Stimulated activated CD4-positive, alpha-beta T cell treated with anti-CD3 and anti-CD28 coated beads, TNF-alpha, amount 100 ng/mL, for 1 hour (primary cell): Measurements from ENCODE around the gene SMYD1.

Experiments used
- DNase-seq, 3 donors: peaks; one replicate each; pipeline ENCODE4 v3.0.0-alpha.2; 2020; ENCODE audit warnings: low read depth in 3 of 3, low spot score in 1 of 3

Gene SMYD1

GRCh38 chr2:88055371-88056128 is 12.1 kb upstream of the SMYD1 start, which contains the start of gene KRCC1:
KRCC1 (minus strand) TSS chr2:88055783; CDS start chr2:88028563, 27,220 bp downstream.
- DNase-seq, result peak; percentile 82 to 89 (median 88)

GRCh38 chr2:88057437-88057844 is 10.2 kb upstream of the SMYD1 start:
- no peak for DNase-seq

DNA sequence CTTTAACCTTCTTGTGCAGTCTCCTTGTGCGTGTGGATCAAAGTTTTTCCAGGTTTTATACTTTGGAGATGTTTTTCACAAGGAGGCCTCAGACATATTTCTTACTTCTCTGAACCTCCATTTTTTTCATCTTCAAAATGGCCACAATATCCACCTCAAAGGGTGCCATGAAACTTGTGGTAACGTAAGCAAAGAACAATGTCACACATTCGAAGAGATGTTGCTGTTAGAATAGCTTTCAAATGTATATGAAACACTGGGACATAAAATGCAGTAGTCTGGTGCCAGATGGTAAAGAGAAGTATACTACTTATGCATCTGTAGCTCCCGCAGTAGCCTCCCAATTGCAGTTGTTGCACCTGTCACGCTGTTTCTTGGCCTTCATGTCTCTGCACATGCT is 9.4 kb upstream of the SMYD1 start:
- DNase-seq, result no peak

- DNase-seq, result peak in 1 of 3 donors; percentile 5
Observed at GRCh38 chr2:88059979-88060906, 7.4 kb upstream of the SMYD1 start.

DNA sequence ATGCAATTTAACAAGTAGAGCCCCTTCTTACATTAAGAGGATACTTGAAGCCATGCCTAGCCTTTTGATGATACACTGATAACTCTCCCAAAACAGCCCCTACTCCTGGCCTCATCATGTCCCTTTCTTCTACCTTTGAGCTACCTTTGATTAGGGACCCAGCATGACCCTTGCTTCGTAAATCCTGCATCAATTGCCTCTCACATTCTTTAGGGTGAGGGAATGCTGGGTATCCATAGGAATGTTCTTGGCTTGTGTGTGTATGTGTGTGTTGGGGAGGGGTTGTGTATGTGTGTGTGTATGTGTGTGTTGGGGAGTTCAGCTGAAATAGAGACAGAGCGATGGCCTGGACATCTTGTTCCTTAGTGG is 6.7 kb upstream of the SMYD1 start:
- DNase-seq, result no peak

GRCh38 chr2:88061295-88061694 is 6.3 kb upstream of the SMYD1 start:
- DNase-seq, result no peak

- no peak for DNase-seq
Observed at GRCh38 chr2:88066543-88066942, 1.1 kb upstream of the SMYD1 start.

GRCh38 chr2:88067189-88067588 is 436 bp upstream of the SMYD1 start:
- DNase-seq, result no peak

GRCh38 chr2:88068044-88068443 is 419 bp downstream of the SMYD1 start:
- no peak for DNase-seq

GRCh38 chr2:88069117-88069516 is 1.5 kb downstream of the SMYD1 start:
- no peak for DNase-seq

GRCh38 chr2:88070055-88070454 is 2.4 kb downstream of the SMYD1 start:
- DNase-seq, result no peak

GRCh38 chr2:88071365-88071764 is 3.7 kb downstream of the SMYD1 start:
- DNase-seq, result no peak

DNA sequence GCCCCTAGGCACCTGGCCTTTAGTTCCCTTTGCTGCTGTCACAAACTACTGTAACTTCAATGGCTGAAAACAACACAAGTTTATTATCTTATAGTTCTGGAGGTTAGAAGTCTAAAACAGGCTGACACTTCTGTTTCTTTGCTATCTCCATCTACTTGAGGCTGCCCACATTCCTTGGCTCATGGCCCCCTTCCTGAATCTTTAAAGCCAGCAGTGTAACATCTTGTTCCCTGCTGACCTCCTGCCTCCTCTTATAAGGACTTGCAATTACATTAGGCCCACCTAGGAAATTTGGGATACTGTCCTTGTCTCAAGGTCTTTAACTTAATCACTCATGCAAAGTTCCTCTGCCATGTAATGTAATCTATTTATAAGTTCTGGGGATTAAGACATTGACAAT is 6.5 kb downstream of the SMYD1 start:
- DNase-seq, result no peak

- DNase-seq, result no peak
Observed at GRCh38 chr2:88074854-88075292, 7.2 kb downstream of the SMYD1 start.

- DNase-seq, result no peak
Observed at GRCh38 chr2:88077080-88077479, 9.5 kb downstream of the SMYD1 start.

GRCh38 chr2:88078643-88079172 is 11.1 kb downstream of the SMYD1 start:
- DNase-seq, result no peak

DNA sequence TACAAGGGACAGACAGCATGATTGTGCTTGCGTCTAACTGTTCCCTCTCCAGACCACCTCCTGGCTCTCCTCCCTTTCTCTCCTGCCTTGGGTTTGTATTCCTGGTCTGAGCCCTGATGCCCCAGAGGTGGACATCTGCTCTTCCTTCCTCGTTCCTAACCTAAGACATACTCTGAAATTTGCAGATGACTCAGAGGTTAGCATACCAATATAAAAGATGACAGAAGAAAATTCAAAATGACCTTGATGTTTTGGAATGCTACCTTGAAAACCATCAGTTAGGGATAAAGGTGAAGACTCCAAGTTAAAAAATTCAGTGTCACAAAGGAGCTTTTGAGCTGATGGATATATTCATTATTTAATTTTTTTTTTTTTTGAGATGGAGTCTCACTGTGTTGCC is 12.9 kb downstream of the SMYD1 start:
- DNase-seq, result no peak

DNA sequence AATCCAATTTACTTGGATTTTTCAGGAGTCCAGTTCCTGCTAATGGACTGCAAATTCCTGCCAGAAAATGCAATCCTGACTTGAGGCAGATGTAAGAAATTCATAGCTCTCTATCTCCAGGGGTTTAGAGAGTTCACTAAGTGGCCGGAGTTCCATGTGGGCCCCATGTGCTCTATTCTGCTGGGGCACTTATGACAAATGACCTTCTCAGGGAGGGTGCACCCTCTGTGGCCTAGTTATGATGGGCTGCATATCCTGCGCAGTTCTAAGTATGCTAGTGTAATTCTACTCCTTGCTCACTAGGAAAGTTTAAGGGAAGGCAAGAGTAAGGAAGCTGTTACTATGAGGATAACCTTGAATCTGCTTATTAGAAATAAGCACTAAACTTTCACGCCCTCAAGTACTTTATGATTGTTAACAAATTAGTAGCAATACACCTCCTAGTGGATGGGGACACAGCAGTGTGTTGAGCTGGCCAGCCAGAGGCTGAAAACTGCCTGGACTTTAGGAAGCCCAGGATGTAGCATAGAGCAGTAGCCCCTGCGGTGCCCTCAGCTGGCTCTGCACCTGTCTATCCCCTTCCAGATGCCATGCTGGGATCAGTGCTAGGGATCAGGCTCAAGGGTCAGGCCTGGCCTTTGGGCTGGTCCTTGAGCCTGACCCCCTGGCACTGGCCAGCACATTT is 14.4 kb downstream of the SMYD1 start:
- DNase-seq, result no peak

DNA sequence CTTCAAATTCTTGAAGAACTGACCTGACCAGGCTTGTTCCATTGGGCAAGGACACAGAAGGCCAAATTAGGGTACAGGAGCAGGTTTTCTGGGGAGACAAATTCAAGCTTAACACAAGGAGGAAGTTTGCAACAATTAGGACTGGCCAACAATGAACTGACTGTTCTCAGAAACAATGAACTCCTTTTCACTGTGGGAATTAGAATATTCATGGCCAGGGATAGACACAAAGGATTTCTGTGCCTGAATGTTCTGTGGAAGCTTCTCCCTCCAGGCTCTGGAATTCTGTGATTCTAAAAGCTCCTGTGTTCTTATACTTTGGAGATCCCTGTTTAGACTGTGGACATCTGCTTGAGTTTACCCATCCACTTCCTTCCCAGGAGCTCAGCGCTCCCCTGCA is 15.2 kb downstream of the SMYD1 start:
- DNase-seq, result no peak

DNA sequence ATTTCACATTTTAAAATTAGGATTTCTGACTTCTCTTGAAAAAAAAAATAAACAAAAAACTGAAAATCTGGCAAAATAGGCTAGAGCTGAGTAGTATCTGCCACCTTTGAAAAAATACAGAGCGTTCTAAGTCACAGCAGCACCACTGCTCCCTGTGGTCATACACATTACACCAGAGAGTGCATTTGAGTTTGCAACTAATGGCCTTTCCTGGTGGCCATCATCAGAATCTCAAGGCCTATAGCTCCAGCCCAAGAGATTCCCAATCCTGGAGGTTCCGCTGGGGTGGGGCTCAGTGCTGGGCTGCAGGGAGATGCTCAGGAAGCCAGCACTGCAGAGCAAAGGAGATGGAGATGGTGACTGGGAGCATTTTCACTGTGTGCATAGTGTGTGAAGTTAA is 17.5 kb downstream of the SMYD1 start:
- DNase-seq, result no peak

DNA sequence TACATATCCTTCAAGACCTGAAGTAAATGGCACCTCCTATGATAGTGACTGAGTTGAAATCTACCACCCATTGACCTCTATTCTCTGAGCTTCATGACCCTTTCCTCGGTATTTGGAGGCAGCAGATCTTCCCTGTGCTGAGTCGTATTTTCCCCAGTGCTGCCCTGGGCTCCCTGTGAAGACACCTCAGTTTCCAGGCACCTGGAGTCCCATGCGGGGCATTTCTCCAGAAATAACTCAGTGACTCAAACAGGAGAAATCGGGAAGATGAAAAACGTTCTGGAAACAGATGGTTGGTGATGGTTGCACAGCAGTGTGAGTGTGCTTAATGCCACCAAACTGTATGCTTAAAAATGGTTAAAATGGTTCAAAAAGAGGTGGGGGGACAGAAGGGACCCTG is 18.0 kb downstream of the SMYD1 start:
- DNase-seq, result no peak
